ENCODE measurements around the gene SURF4. TPM values are rescaled to one million over a fixed set of nuclear protein-coding genes. Genes with fewer than 3 reads are reported as not detected.
A peak's percentile ranks its signal among the peaks of the same experiment; 100 is the strongest.

SURF4 gene
- total and polyA plus RNA-seq, 2 donors (not counting 3 experiments of a cell fraction or from before 2014, with no cell fraction given), result 216 to 358 TPM

DNA sequence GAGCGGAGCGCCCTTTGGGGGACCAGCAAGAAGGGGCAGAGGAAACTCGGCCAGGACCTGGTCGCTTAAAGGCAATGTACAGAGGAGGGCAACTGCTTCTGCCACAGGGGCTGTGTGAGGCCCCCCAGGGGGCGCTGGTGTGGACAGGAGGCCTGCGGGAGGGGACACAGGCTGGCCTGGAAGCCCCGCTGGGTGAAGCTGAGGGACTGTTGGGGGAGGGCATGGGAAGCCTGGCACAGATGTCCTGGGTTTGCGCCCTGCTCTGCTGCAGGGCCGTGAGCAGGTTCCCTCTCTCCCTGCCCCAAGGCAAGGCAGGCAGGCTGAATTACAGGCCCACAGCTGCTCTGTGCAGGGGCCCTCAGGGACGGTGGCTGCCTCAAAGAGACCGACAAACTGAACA lies 33.3 kb downstream of the SURF4 start:
- no peak for FAIRE-seq
- DNase-seq (ENCODE audit: low read depth, low spot score), result no peak
- Histone ChIP-seq H2AFZ (ENCODE audit: low read depth, low read length) (no peak overlapping the region), H3K27ac (ENCODE audit: insufficient read depth, low read depth, low read length) (no peak overlapping the region), H3K4me1 (ENCODE audit: control insufficient read depth, extremely low read depth, insufficient read depth, low read length) (no peaks in the 10 kb centered on the region), H3K79me2 (ENCODE audit: control insufficient read depth, insufficient read depth, low read length) (peaks cover 15% of the 10 kb centered on the region), H3K4me2 (ENCODE audit: insufficient read depth, low read length) (no peak overlapping the region), H3K9me1 (replicated peaks; ENCODE audit: control insufficient read depth, extremely low read depth, insufficient read depth, low read length) (no peaks in the 10 kb centered on the region), H3K9ac (replicated peaks; ENCODE audit: extremely low read depth, insufficient read depth, low read length) (no peak overlapping the region), H3K9me3 (replicated peaks; ENCODE audit: control insufficient read depth, insufficient read depth, low read length) (no peaks in the 10 kb centered on the region), H4K20me1 (replicated peaks; ENCODE audit: control insufficient read depth, extremely low read depth, insufficient read depth, low read length) (no peaks in the 10 kb centered on the region), H3K27me3 (ENCODE audit: control insufficient read depth in 2 of 2, insufficient read depth in 2 of 2, low read length in 2 of 2) (no peaks in the 10 kb centered on the region), H3K4me3 (replicated peaks in 1 of 3; ENCODE audit: insufficient read depth in 1 of 3, low read depth in 1 of 3, low read length in 3 of 3) (no peak overlapping the region), H3K36me3 (ENCODE audit: control insufficient read depth in 2 of 2, extremely low read depth in 1 of 2, insufficient read depth in 2 of 2, low read length in 2 of 2) (peaks cover 5 to 45% of the 10 kb centered on the region in 2 experiments)
- dilution Hi-C loops (cut with MboI; ENCODE audit: extremely low pct_ligation_motif_present, low sequenced_read_pairs) (no loop called here), intact Hi-C loops (cut with micrococcal nuclease) (loop anchor here (1.0 kb wide), 1 partner anchor 65 kb away; no protein-coding TSS in a partner anchor)
- TF ChIP-seq CTCF (IDR thresholded peaks at IDR 0.05; ENCODE audit: extremely low read depth in 1 of 2, insufficient read depth in 1 of 2, low read depth in 1 of 2, low read length in 2 of 2) (peak in 1 of 2 donors; percentile 35), FOS (IDR thresholded peaks at IDR 0.05; ENCODE audit: borderline replicate concordance, insufficient read depth, low read length) (no peak)
- ChIA-PET POLR2A (interaction anchor here (1.2 kb wide), 1 partner anchor 10 kb away, joined by 3 read pairs; no protein-coding TSS in a partner anchor), CTCF (interaction anchor here (1.4 to 2.2 kb wide), 3 partner anchors 13 to 156 kb away, joined by 5 to 12 read pairs (median 7); partner anchors contain the start of gene SURF1)
- BruUV-seq (replicated peaks), result no TSS peak

- DNase-seq (ENCODE audit: low read depth, low spot score), result no peak
- no TSS peak for BruUV-seq (replicated peaks)
- intact Hi-C loops (cut with micrococcal nuclease), result loop anchor here (1.0 kb wide), 1 partner anchor 65 kb away; no protein-coding TSS in a partner anchor
Measured at GRCh38 chr9:133342069-133342406, 33.8 kb downstream of the SURF4 start.

More at GRCh38 chr9:133342069-133342406, 33.8 kb downstream of the SURF4 start:
- Histone ChIP-seq H3K36me3 (ENCODE audit: control insufficient read depth in 2 of 2, extremely low read depth in 1 of 2, insufficient read depth in 2 of 2, low read length in 2 of 2) (peaks cover 5 to 45% of the 10 kb centered on the region in 2 experiments), H3K4me3 (replicated peaks in 1 of 3; ENCODE audit: insufficient read depth in 1 of 3, low read depth in 1 of 3, low read length in 3 of 3) (no peak overlapping the region), H4K20me1 (replicated peaks; ENCODE audit: control insufficient read depth, extremely low read depth, insufficient read depth, low read length) (no peaks in the 10 kb centered on the region), H2AFZ (ENCODE audit: low read depth, low read length) (no peak overlapping the region), H3K9me3 (replicated peaks; ENCODE audit: control insufficient read depth, insufficient read depth, low read length) (no peaks in the 10 kb centered on the region), H3K4me1 (ENCODE audit: control insufficient read depth, extremely low read depth, insufficient read depth, low read length) (no peaks in the 10 kb centered on the region), H3K27ac (ENCODE audit: insufficient read depth, low read depth, low read length) (no peak overlapping the region), H3K79me2 (ENCODE audit: control insufficient read depth, insufficient read depth, low read length) (peaks cover 13% of the 10 kb centered on the region), H3K9me1 (replicated peaks; ENCODE audit: control insufficient read depth, extremely low read depth, insufficient read depth, low read length) (no peaks in the 10 kb centered on the region), H3K9ac (replicated peaks; ENCODE audit: extremely low read depth, insufficient read depth, low read length) (no peak overlapping the region), H3K4me2 (ENCODE audit: insufficient read depth, low read length) (no peak overlapping the region), H3K27me3 (ENCODE audit: control insufficient read depth in 2 of 2, insufficient read depth in 2 of 2, low read length in 2 of 2) (no peaks in the 10 kb centered on the region)
- dilution Hi-C loops (cut with MboI; ENCODE audit: extremely low pct_ligation_motif_present, low sequenced_read_pairs), result no loop called here
- CTCF ChIA-PET, result interaction anchor here (1.0 to 2.2 kb wide), 4 partner anchors 11 to 156 kb away, joined by 3 to 12 read pairs (median 6); partner anchors contain the start of gene SURF1
- TF ChIP-seq EZH2 (IDR thresholded peaks at IDR 0.05; ENCODE audit: borderline replicate concordance, low read depth, low read length, severe bottlenecking) (no peak), GATA2 (IDR thresholded peaks at IDR 0.05; ENCODE audit: insufficient read depth, insufficient read length, low read depth, low read length) (no peak), POLR2A (IDR thresholded peaks at IDR 0.05; ENCODE audit: low read depth, low read length) (no peak), CTCF (IDR thresholded peaks at IDR 0.05; ENCODE audit: extremely low read depth in 1 of 2, insufficient read depth in 1 of 2, low read depth in 1 of 2, low read length in 2 of 2) (peak; percentile 9 to 29)
- TF ChIP-seq, protein P1, sequence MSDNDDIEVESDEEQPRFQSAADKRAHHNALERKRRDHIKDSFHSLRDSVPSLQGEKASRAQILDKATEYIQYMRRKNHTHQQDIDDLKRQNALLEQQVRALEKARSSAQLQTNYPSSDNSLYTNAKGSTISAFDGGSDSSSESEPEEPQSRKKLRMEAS (IDR thresholded peaks at IDR 0.05; ENCODE audit: insufficient read depth, insufficient read length), result no peak
- POLR2A ChIA-PET, result interaction anchor here (1.2 kb wide), 1 partner anchor 11 kb away, joined by 3 read pairs; no protein-coding TSS in a partner anchor
- FAIRE-seq, result no peak

Measured in endothelial cell of umbilical vein (primary cell).